Femur (tissue), 1 donor: Measurements from ENCODE around the gene MTMR10.
A peak's percentile ranks its signal among the peaks of the same experiment; 100 is the strongest.

Experiments
- DNase-seq: peaks from one replicate; pipeline ENCODE4 v3.0.0-alpha.2; 2017

MTMR10 gene

GRCh38 chr15:30991255-30992235 lies at the start of gene MTMR10:
Gene MTMR10, minus strand, starts transcription at chr15:30991628. Its CDS starts 122 bp downstream, at chr15:30991506.
- DNase-seq = peak; percentile 83

GRCh38 chr15:31040611-31041010 lies 49.2 kb upstream of the MTMR10 start:
- DNase-seq = no peak

GRCh38 chr15:31039961-31040360 lies 48.5 kb upstream of the MTMR10 start:
- DNase-seq = no peak

- DNase-seq = no peak
Observed at GRCh38 chr15:31037731-31038477, 46.5 kb upstream of the MTMR10 start.

GRCh38 chr15:31036783-31037182 lies 45.4 kb upstream of the MTMR10 start:
- no peak for DNase-seq

GRCh38 chr15:31035610-31036009 lies 44.2 kb upstream of the MTMR10 start:
- no peak for DNase-seq

GRCh38 chr15:31034152-31034551 lies 42.7 kb upstream of the MTMR10 start:
- no peak for DNase-seq

- no peak for DNase-seq
Observed at GRCh38 chr15:31032961-31033371, 41.5 kb upstream of the MTMR10 start.

GRCh38 chr15:31031471-31032067 lies 40.1 kb upstream of the MTMR10 start:
- DNase-seq = no peak

- DNase-seq = no peak
Observed at GRCh38 chr15:31027910-31028578, 36.6 kb upstream of the MTMR10 start.

- no peak for DNase-seq
Observed at GRCh38 chr15:31025996-31026395, 34.6 kb upstream of the MTMR10 start.

GRCh38 chr15:31024979-31025378 lies 33.6 kb upstream of the MTMR10 start:
- DNase-seq = no peak

- no peak for DNase-seq
Observed at GRCh38 chr15:31024330-31024729, 32.9 kb upstream of the MTMR10 start.

- no peak for DNase-seq
Observed at GRCh38 chr15:31023841-31024240, 32.4 kb upstream of the MTMR10 start.

GRCh38 chr15:31021067-31021665 lies 29.7 kb upstream of the MTMR10 start:
- no peak for DNase-seq

- DNase-seq = no peak
Observed at GRCh38 chr15:31020542-31020941, 29.1 kb upstream of the MTMR10 start.

GRCh38 chr15:31019986-31020385 lies 28.6 kb upstream of the MTMR10 start:
- DNase-seq = no peak

- DNase-seq = no peak
Observed at GRCh38 chr15:31017311-31017710, 25.9 kb upstream of the MTMR10 start.

GRCh38 chr15:31016446-31016915 lies 25.1 kb upstream of the MTMR10 start:
- no peak for DNase-seq

GRCh38 chr15:31014608-31014925 lies 23.1 kb upstream of the MTMR10 start:
- no peak for DNase-seq

GRCh38 chr15:31013863-31014607 lies 22.6 kb upstream of the MTMR10 start:
- no peak for DNase-seq

GRCh38 chr15:31012455-31012854 lies 21.0 kb upstream of the MTMR10 start:
- DNase-seq = no peak
